Glomerular visceral epithelial cell (primary cell): ENCODE measurements around the gene DPYSL3.

Experiments used
- DNase-seq: peaks from one replicate; pipeline ENCODE4 v3.0.0-alpha.2; 2016; ENCODE audit errors: extremely low spot score

Gene DPYSL3

DNA sequence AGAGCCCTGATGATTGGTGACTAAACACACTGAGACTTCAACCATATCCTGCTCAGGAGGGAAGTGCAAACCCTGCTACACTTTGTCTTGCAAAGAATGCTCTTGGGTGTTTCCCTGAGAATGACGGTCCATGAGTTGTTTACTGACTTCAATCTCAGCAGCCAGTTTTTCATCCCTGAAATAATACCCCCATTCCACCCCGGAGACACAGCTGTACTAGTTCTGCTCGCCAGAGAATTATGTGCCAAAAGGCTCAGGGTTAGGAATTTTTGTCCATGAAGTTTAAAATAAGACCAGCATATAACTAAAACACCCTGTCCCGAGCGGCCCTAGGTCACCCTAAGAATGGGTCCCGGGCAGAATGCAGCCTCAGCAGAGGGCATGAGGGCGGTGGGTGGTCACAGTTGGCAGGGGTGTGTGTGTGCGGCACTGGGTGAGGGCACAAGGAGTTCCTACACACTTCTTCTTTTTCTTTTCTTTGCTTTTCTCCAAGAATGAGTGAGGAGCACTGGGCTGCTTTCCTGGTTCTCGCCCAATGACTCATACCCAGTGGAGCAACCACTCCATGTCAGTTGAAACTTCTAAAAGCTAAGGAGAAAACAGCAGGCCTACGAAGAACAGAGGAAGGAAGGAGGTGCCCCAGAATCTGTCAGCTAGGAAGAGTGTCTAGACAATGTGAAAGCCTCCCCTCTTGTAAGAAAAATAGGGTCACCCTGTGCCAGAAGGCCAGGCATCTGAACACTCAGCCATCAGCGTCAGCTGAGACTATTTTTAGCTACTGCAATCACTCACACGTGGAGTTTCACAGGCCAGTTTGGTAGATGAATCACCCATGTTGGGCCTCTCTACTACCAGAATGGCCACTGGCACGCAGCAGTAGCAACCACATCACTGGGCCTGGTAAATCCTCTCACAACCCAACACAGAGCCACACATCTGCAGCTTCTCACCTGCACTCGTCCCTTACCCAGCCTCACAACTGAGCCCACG lies 105.9 kb downstream of the DPYSL3 start:
- peak; percentile 94 for DNase-seq

DNA sequence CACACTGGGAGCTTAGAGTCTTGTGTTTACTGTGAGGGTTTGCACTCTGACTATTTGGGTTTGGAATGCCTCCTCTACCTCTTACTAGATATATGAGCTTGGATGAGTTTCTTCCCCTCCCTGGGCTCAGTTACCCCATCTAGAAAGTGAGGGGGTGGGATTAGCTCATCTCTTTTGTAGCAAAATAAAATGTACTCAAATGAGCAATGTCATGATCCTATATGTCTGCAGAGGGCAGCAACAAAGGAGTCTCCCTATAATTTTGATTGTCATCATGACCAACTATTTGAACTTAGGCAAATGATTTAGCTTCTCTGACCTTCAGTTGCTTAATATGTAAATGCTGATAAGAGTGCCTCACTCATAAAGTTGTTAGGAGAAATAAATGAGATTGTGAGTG lies 109.0 kb downstream of the DPYSL3 start:
- no peak for DNase-seq

DNA sequence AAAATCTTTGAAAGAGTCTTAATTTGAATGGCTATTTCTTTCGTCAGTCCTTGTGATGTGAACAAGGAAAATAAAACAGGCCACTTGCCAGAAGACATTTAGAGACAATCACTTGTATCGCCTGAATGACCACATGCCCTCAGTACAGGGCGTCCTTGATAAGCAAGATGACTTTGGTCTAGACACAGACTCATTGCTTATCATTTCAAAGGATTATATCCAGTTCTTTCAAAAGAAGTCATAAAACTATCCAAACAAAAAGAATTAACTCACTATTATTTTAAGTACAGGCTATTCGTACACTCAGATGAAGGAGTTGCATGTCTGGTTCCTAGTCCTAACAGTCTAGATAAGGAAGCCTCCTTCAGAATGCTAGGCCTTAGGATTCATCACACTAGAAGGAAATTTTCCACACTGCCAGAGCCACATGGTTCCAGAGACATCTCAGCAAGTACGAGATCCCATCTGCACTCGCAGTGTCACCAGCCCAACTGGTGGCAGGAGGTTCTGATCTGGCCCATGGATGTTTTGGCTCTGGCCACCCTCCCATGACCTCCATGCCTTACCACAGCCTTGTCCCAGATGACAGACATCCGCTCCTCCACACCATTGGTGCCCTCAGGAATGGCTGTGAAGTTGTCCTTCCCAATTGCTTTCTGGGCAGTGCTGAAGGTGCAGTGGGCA lies 109.6 kb downstream of the DPYSL3 start:
- DNase-seq: no peak

DNA sequence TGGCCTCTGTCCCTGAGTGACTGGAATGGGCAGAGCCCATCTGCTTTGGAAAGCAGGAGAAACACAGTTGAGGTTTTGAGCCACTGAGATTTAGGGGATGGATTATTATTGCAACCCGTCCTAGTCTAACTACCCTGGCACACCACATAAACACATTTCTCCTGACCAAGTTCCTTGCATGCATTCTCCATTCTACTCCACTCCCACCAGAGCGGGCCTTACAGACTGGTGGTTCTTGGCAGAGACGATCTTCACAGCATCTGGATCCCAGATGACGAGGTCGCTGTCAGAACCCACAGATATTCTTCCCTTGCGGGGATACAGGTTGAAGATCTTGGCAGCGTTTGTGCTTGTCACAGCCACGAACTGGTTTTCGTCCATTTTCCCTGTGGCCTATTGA lies 111.0 kb downstream of the DPYSL3 start:
- DNase-seq: no peak

DNA sequence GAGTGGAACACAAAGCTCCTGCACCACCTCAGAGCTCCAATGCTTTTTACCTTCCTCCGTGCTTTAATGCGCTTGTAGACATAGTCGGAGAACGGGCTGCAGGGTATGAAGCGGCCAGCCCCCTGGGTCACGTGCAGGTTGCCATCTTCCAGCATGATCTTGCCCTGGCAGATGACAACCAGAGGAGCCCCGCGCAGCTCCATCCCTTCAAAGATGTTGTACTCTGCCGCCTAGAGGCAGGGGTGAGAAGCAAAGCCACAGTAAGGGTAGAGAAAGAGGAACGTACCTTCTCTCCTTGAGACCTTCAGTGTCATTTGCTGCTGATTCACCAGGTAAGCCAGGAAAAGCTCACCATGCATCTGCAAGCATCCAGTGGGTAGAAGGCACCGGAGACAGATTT lies 112.3 kb downstream of the DPYSL3 start:
- no peak for DNase-seq

DNA sequence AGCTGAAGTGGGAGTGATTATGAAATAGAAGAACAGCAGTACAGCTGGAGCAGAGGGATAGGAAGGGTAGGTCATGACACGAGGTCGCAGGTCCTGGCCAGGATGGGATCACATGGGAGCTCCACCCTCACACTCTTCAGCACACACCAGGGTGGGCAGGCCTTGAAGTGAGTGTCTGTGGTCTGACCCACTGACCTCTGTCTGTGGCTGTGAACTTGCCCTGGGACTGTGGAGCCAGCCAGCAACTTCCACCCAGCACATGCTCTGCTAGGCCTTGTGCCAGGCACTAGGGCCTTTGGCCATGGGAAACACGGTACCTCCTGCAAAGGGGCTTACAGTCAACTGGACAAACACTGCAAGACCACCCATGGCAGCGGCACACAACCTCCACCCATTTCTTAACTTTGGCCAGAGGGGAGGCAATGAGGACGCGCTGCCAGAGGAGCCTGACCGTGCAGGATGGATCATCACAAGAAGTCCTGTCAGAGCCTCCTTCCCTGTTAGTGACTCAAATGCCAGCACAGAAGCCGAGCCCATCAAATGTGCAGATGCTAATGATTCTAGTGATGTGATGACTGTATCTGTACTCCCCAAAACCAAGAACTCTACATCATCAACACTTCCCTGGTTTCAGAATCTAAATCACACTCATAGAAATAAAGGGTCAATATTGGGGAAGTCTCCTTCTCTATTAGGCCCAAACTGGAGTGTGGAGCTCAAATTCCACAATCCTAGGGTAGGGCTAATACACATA lies 113.6 kb downstream of the DPYSL3 start:
- no peak for DNase-seq

DNA sequence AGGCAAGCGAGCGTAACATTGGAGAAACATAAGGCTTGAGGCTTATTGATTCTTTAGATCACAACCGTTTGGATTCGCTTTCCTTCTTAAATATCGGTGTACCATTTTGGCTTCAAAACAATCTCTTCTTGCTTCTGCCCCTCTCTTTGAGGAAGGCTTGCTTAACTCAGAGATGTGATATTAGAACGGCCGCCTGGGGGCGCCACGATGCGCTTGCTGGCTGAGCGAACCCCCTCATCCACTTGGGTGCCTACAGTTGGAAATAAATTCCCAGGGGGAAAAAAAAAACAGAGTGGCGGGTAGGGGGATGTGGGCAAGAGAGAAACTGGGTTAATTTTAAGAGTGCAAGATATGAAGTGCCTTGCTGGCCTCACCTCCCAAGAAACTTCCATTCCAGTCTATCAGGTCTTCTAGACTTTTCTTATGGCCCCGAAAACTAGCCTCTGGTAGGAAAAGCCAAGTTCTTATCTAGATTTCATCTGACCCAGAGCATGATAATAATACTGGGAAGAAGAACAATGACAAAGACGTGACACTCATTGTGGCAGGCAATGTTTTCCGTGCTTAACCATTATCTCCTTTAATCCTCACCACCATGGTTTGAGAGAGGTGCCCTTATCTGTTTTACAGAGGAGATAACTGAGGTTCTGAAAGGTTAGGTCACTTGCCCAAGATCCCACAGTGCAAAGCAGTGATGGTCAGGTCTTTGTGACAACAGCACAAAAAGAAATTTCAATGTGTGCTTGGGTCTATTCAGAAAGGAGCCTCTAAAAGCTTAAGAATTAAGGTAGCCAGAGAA lies 115.8 kb downstream of the DPYSL3 start:
- no peak for DNase-seq

DNA sequence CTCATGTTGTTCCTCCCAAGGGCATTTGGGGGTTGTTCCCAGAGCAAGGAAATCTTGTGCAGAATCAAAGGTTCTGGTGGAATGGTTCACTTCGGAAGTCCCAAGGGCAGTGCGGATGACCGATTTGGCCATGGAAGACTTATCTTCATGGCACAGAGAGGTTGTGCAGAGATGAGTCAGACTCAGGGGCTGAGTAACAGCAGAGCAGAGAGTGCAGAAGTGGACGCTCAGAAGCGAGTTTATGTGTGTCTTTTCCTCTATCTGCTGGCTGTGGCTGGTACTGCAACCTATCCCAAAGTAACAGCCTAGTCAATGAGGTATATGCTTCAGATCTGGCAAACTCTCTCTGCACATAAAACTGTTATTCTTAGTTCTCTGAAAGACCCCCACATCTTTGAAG lies 118.1 kb downstream of the DPYSL3 start:
- DNase-seq: peak; percentile 80

DNA sequence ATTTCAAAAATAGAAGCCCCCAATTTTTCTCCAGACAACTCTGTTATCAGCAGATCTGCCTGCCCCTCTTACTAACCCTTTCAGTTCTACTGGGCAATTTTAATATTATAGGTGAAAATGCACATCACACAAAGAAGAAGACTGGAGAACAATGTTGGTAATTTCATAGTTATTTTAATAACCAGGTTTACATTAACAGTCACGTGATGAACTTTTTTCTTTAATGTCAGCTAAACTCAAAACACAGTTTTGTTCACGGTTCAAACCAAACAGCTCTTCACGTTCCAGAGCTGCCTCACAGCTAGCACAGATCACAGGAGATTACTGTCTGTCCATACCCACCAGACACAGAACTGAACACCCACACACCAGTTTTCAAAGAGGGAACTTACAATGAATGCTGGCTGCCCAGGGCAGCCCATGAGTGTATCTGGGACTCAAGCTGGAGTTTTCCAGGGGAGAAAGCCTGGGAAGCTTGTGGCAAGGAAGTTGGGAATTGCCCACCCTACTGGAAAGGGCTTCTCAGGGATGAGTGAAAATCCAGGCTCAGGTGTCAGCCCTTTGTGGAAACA lies 119.1 kb downstream of the DPYSL3 start:
- no peak for DNase-seq

DNA sequence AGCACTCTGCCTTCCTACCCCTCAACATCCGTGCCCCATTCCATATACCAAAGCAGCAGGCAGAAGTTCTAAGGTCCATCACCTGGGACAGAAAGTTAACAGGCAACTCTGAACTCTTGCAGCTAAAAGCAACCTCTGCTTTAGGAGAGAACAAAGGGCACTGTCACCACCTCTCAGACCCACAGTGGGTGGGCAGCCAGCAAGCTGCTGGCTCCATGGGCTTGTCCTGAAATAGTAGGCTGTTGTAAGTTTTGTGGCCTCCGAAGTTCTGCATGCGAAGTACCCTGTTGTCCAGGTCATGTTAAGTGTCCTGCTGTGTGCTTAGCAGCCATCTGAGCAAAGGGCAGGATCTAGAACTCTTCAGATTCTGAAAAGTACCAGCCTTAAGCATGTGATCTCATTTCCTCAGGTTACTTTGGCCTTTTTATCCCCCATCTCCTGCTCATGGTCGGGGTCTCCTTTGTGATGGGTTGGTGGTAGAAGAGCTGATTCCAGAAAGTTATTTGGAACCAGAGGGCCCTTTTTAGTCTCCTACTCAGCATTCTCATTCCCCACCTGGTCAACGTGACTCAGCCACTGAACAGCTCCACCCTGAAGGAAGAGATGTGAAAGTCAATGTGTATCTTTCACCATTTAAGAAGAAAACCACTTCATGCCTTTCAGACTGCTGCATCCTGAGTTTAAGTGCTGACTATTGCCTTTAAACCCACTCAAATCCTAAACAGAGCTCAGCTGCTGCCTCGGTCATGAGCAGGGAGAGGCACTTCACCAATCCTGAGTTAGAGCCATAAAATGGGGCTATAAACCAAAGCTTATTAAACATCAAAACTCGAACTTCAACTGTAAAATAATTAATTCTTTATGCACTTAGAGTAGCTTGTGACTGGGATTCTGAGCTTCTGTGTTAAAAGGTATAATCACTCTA lies 121.4 kb downstream of the DPYSL3 start:
- no peak for DNase-seq

DNA sequence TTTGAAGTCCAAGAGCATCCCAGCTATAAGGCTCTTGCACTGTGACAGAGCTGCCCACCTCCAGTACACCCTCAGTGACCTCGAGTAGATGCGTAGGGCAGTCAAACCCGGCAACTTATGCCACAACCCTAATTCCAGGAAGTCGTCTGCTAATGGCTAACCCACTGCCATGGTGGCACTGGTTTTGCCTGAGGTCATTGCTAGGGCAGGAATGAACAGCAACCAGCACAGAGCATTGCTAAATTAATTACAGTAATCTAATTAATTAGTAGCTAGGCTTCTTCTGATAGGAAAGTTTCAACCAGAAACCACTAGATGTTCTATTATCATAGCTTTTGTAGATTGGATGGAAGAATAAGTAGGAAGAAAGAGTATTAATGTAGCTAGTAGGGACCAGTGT lies 122.8 kb downstream of the DPYSL3 start:
- DNase-seq: no peak

DNA sequence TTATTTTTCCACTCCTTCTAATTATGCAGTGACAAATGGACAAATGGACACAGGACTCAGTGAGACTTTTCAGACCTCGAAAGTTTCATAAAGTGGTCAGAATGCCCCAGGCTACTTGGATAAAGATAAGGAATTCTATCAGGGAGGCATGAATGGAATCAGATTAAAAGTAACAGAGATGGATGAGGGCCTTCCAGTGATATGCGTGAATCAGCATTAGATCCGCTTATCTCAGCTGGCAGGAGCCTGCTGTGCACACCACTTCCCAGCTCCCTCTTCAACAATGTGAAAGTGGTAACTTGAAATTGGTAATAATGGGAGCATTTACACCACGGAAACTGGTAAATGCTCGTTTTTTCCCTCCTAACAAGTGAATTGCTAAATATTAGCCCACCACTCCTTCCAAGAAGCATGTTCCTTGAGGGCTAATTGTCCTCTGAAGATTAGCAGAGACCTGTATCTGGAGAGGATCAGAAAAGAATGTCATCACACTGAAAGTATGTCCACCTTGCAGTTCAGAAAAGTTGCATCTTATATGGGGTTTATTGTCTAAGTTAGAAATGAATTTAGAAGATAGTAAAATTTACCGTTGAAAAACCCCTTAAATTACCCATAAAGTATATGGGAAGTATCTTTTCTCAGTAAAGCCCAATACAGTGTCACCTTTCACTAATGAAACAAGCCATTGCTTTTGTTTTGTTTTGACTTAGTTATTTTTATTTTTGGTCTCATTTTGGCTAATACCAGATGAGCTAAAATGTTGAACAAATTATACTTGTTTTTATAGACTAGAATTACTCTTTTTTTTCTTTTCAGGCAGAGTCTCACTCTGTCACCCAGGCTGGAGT lies 125.3 kb downstream of the DPYSL3 start:
- no peak for DNase-seq

DNA sequence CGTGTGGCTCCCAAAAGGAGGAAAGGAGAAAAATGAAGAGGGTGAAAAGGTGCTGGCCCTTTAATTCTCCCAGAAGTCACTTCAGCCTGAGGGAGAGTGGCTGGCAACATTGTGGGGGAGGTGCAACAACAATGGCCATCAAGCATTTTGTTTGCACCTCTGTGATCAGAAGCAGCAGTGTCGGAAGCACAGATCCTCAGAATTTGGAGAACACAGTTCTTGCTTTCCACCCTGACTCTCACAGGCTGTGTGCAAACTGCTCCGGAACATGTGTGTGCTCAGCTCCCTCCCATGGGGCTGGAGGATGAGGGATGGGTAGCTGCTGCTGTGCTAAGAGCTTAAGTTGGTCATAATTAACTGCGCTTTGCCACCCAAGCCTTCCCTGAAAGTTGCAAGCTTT lies 127.1 kb downstream of the DPYSL3 start:
- no peak for DNase-seq

DNA sequence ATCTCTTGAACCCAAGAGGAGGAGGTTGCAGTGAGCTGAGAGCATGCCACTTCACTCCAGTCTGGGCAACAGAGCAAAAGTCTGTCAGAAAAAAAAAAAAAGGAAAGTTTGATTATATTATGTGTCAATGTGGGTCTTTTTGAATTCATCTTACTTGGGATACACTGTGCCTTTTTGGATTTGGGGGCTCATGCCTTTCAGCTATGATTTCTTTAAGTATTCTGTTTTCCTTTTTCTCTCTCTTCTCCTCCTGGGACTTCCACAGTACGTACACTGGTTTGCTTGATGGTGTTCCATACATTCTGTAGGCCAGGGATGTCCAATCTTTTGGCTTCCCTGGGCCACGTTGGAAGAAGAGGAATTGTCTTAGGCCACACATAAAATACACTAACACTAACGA lies 128.3 kb downstream of the DPYSL3 start:
- no peak for DNase-seq

DNA sequence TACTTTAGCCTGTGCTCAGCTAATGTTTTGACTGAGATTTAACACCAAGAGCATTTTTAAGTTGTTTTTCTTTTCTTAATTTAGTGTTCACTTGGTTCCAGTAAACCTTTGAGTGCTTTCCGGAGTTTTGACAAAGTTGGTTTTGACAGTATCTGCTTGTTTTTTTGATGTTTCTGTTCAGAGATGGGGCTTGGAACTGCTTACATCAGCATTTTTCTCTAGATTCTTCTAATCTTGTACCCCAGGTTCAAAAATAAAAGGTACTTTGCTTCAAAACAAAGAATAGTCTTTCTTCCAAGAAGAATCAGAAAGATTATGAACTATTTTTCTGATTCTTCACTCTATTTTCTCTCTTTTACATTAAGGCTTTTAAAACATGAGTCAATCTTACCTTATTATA lies 132.2 kb downstream of the DPYSL3 start:
- DNase-seq: no peak

DNA sequence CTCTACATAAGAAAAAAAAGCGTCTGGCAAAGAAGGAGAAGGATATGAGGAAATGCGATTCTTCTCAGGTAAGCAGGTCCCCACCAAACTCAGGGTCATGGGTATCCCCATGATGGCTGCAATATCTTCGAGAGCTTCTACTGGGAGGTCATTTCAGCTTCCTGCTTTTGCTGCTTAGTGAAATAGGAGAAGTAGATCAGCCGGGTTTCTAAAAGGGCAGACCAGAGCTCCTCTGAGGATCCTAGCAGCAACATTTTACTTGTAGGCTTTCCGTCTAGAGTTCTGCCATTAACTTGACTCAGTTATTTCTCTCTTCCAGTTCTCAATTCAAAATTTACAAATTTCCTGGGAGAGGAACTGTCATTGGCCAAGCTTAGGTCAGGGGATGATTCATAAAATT lies 134.7 kb downstream of the DPYSL3 start:
- no peak for DNase-seq

DNA sequence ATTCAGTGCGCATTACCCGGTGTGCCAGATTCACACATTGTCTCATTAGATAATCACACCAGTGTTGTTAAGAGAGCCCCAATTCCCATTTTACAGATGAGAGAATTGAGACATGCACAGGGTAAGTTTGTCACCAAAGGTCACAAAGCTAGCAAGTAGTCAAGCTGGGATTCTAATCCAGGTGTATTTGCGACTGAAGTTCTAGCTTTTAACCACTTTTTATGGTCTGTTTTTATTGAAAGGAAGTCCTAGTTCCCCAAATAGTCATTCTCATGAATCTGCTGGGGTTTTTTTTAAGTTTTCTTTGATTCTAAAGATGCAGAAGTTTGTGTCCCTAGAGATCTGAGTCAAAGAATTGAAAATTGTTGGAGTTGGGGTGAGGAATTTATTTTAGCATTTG lies 136.5 kb downstream of the DPYSL3 start:
- no peak for DNase-seq

DNA sequence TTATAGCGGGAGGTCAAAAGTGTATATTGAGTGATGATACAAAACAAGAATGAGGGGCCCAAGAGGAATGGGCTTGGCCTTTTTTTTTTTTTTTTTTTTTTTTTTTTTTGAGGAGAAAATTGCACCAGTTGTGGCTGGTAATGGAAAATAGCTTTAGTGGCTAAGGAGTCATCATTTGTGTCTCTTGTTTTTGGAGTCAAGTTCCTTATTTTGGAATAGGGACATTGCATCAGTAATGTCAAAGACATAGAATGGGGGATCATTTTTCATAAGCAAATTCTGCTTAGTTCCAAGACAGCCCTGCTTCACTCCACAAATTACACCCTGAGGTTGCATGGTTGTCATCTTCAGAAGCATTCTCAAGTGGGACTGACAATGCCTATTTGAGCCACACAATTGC lies 137.7 kb downstream of the DPYSL3 start:
- no peak for DNase-seq

DNA sequence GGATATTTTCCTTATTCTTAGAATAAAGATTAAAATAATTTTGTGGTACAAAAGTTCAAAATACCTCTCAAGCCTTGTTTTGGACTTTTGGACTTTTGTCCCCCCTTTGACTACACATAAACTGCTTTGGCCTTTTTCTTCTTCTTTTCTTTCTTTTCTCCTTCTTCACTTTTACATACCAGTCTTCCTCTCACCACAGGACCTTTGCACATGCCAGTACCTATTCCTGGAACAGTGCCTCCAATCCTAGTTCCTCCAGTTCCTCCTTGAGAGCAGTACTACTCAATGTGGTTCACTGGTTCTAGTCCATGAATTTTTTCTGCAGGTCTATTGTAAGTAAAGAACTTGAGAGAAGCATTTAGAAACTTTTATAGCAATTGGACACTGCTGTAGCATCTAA lies 138.6 kb downstream of the DPYSL3 start:
- no peak for DNase-seq
